ENCODE measurements around the gene ARRDC5.
"Not testable (repeated sequence)": the region's sequence is repeated elsewhere in the genome, so short reads cannot be mapped to it uniquely, and the experiment has no call there.

ARRDC5 gene

DNA sequence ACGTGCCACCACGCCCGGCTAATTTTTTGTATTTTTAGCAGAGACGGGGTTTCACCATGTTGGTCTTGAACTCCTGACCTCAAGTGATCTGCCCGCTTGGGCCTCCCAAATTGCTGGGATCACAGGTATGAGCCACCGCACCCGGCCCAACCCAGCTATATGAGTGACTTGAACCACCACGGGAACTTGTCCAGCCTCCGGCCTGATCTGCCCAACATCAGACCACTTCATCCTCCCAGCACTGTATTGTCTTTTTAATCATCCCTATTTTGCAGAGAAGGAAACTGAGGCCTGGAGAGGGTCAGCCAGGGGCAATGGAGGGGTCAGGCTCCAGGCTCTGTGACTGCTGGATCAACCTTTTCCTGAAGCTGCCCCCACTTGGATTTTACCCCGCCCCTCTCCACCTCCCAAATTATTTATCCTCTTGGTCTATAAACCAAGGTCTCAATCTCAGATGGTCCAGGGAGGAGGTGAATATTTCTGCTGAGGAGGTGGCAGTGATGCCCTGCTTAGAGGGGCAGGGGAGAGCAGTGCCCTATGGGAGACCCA, 34.3 kb downstream of the ARRDC5 start:
- DNase-seq: no peak

DNA sequence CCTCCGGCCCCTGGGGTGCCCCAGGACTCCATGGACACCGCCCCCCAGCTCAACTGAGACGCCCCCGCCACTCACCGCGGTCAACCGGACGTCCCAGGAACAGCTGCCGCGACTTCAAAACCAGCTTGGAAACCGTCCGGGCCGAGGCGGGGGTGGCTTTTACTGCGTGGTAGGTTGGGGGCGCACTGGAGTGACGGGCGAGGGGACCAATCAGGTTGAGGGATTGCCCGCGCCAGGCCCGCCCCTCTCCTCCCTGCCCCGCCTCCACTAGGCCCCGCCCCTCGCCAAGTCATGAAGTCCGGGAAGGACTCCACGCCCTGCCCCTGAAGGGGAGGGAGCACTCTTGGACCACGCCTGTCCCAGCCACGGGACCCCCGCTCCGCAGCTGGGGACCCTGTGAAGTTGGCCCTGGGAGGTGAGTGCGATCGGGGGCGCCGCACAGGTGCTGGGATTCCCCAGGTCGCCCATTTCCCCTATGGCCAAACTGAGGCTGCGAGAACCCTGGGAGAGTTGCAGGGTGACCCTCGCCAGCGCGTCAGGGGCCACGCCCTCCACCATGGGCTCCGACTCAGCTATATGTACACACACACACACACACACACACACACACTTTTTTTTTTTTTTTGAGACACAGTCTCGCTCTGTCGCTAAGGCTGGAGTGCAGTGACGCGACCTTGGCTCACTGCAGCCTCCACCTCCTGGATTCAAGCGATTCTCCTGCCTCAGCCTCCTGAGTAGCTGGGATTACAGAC, 35.0 kb downstream of the ARRDC5 start, which contains the start of gene PLIN3:
Gene PLIN3, minus strand, starts transcription at position 134 of the 752 bp plus-strand sequence. CDS start 6,273 bp downstream, outside the sequence.
- peak; percentile 79 for DNase-seq

DNA sequence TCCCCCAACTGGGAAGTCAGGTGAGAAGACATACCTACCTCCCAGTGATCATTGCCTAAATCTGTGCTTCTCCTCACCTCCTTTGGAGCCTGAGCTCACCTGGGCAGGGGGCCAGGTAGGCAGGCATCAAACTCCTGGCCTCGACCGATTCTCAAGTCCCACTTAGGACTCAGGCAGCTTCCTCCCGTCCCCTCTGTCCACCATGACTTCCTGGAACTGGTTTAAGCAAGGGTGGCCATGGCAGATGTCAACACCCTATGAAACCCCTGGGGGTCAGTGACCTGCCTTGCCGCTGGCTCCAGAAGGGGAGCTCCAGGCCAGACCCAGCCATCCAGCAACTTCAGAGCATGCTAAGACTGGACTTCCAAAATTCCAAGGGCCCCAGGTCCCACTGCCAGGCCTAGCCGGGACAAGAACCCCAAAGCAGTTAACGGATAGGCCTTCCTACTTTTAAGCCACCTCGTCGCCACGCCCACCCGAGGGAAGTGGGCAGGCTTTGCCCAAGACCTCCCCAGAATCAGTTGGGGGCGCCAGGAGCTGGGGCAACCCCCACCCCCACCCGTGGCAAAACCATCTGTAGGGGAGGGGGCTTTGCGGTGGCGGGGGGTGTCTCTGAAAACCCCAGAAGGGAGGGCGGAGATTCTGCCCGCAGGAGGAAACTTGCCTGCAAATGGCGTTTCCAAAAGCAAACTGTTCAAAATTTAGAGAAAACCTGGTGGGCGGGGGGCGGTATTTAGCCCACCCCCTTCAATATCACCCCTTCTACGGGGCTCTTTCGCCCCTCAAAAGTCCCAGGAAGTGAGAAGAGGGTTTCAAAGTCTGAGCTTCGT, 35.9 kb downstream of the ARRDC5 start:
- peak; percentile 68 for DNase-seq

DNA sequence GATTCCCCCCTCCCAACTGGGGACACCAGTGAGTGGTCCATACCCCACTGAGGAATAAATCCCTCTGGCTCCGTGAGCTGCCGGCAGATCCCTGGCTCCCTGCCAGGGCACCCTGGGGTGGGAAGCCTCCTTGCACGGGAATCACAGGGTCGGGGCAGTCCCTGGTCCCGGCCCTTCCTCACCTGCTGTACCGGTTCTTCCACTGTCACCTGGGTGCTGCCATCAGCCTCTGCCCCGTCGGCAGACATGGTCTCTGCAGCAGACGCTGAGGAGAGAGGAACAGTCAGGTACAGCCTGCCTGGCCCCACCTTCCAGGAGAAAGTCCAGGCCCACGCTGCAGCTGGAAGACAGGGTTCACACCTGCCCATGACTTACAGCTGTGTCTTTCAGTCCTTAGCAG, 41.5 kb downstream of the ARRDC5 start:
- DNase-seq: no peak

DNA sequence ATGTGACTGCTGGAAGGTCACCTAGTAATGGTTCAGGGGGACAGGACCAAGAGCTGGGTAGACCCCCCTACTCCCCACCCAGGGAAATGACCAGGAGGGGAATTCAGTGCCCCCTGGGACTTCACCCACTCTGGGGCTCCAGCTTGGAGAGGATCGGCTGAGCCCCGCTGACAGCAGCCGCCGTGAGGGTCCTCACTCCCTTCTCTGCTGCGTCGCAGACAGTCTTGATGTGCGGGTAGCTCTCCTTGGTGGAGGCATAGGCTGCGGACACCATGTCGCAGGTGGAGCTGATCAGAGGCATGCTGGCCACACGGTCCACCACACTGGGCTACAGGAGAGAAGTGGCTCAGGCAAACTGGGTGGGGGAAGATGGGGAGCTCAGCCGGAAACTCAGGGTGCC, 43.0 kb downstream of the ARRDC5 start:
- DNase-seq: no peak

DNA sequence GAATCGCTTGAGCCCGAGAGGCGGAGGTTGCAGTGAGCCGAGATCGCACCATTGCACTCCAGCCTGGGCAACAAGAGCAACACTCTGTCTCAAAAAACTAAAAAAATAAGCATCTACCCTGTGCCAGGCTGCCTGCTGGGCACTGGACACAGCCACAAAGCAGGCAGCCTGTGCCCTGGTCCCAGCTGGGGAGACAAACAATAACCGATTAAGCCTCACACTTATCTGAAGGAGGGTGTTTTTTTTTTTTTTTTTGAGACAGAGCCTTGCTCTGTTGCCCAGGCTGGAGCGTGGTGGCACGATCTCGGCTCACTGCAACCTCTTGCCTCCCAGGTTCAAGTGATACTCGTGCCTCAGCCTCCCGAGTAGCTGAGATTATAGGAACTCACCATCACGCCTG, 46.2 kb downstream of the ARRDC5 start:
- DNase-seq: not testable (repeated sequence)

DNA sequence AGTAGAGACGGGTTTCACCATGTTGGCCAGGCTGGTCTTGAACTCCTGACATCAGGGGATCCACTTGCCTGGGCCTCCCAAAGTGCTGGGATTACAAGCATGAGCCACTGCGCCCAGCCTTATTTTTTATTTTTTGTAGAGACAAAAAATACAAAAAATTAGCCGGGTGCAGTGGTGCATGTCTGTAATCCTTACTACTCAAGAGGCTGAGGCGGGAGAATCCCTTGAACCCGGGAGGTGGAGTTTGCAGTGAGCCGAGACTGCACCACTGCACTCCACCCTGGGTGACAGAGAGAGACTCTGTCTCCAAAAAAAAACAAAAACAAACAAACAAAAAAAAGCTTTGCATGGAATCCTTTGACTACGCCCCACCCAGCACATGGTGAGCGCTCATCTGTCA, 49.2 kb downstream of the ARRDC5 start:
- DNase-seq: not testable (repeated sequence)

DNA sequence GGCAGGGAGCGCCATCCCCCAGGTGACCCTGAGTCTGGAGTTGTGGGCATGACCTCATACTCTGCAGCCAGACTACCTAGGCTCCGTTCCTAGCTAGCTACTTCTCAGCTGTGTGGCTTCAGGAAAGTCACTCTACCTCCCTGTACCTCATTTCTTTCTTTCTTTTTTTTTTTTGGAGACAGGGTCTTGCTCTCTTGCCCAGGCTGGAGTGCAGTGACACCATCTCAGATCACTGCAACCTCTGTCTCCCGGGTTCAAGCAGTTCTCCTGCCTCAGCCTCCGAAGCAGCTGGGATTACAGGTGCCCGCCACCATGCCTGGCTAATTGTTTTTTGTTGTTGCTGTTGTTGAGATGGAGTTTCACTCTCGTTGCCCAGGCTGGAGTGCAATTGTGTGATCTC, 50.2 kb downstream of the ARRDC5 start:
- no peak for DNase-seq

DNA sequence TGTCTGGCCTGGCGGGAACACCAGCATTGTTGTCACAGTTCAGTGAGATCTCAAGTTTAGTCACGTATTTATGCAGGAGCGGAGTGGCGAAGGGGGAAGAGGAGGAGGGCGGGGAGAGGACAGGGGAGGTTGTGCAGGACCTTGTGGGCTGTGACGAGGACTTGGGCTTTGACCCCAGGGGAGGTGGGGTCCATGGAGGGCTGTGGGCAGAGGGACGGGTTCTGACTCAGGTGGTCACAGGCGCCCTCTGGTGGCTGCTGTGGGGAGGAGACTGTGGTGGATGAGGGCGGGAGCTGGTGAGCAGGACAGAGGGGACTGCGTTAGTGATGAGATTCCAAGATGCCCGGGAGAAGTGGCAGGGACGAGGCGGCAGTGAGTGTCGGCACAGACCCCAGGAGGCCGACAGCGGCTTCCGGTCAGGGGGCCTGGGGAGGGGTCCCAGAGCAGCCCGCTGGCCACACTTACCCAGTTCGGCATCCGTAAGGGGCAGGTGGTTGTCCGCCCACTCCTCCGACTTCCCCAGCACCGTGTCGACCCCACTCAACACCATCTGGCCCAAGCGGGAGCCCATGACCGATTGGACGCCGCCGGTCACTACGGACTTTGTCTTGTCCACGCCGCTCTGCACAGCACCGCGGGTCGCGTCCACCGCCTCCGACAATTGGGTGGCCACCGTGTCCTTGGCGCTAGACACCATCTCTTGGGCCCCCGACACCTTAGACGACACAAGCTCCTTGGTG, 51.0 kb downstream of the ARRDC5 start:
- DNase-seq: peak; percentile 66

DNA sequence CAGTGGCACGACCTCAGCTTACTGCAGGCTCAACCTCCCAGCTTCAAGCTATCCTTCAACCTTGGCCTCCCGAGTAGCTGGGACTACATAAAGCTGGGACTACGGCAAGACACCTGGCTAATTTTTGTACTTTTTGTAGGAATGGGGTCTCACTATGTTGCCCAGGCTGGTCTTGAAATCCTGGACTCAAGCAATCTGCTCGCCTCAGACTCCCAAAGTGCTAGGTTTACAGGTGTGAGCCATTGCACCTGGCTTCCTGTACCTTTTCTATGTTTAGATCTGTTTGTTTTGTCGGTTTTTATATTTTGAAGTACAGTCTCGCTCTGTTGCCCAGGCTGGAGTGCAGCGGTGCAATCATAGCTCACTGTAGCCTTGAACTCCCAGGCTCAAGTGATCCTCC, 53.7 kb downstream of the ARRDC5 start:
- DNase-seq: no peak

- DNase-seq: no peak
Observed at GRCh38 chr19:4847190-4847973, 55.3 kb downstream of the ARRDC5 start.

DNA sequence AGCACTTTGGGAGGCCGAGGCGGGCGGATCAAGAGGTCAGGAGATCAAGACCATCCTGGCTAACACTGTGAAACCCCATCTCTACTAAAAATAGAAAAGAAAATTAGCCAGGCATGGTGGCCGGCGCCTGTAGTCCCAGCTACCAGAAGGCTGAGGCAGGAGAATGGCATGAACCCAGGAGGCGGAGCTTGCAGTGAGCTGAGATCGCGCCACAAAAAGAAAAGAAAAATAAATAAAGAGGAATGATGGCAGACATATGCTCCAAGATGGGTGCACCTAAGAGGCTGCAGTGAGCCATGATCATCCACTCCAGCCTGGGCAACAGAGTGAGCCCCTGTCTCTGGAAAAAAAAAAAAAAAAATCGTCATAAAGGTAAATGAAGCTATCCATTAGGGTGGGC, 56.7 kb downstream of the ARRDC5 start:
- not testable (repeated sequence) for DNase-seq

GRCh38 chr19:4844348-4845179, 58.1 kb downstream of the ARRDC5 start:
- peak; percentile 49 for DNase-seq

GRCh38 chr19:4843647-4843965, 59.1 kb downstream of the ARRDC5 start:
- DNase-seq: no peak
